Measurements from ENCODE around the gene CXCL16.

GRCh38 chr17:4750606-4751005 is 10.9 kb upstream of the CXCL16 start:
- TF ChIP-seq ESRRA (CRISPR knock-in tag; IDR thresholded peaks at IDR 0.05; ENCODE audit: low read depth): no peak
- TF ChIP-seq YY1 (IDR thresholded peaks at IDR 0.05; ENCODE audit: insufficient read depth, insufficient replicate concordance, low read depth, low read length): no peak
- no peak for TF ChIP-seq ZNF513 (CRISPR knock-in tag; conservative IDR thresholded peaks at IDR 0.05)
- TF ChIP-seq SP1 (IDR thresholded peaks at IDR 0.05): no peak
- no peak for TF ChIP-seq SP1 (CRISPR knock-in tag; IDR thresholded peaks at IDR 0.05)
- TF ChIP-seq HMGXB4 (CRISPR knock-in tag; IDR thresholded peaks at IDR 0.05; ENCODE audit: borderline replicate concordance in 1 of 2, low read depth in 1 of 2): no peak
- no peak for TF ChIP-seq PAWR (CRISPR knock-in tag; IDR thresholded peaks at IDR 0.05; ENCODE audit: borderline replicate concordance)
- no peak for TF ChIP-seq MEIS2 (CRISPR knock-in tag; IDR thresholded peaks at IDR 0.05)

Measured in HepG2 (cell line).